HG03159 (cell line): ENCODE results near the gene FBXO3.
"Not testable (repeated sequence)": the region's sequence is repeated elsewhere in the genome, so short reads cannot be mapped to it uniquely, and the experiment has no call there.

Source experiments
- ATAC-seq: cut with Tn5 transposase; IDR thresholded peaks from one replicate; pipeline ENCODE4 v1.9.1; 2021; ENCODE audit warnings: mild to moderate bottlenecking, moderate library complexity; ENCODE audit not compliant: unreplicated experiment

Gene FBXO3

DNA sequence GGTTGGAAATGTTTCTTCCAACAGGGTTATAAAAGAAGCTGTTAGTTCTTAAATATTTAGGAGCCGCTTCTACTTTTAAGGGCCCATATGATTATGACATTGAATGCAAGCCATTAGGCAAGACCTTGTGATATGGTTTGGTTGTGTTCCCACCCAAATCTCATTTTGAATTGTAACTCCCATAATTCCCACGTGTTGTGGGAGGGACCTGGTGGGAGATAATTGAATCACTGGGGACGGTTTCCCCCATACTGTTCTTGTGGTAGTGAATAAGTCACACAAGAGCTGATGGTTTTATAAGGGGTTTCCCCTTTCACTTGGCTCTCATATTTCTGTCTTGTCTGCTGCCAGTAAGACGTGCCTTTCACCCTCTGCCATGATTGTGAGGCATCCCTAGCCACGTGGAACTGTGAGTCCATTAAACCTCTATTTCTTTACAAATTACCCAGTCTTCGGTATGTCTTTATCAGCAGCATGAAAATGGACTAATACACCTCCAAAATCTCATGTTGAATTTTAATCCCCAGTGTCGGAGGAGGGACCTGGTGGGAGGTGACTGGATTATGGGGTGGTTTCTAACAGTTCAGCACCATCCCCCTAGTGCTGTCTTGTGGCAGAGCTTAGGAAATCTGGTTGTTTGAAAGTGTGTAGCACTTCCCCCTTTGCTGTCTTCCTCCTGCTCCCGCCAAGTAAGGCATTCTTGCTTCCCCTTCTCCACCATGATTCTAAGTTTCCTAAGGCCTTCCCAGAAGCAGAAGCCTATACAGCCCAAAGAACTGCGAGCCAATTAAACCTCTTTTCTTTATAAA is 42.4 kb downstream of the FBXO3 start:
- no peak for ATAC-seq

DNA sequence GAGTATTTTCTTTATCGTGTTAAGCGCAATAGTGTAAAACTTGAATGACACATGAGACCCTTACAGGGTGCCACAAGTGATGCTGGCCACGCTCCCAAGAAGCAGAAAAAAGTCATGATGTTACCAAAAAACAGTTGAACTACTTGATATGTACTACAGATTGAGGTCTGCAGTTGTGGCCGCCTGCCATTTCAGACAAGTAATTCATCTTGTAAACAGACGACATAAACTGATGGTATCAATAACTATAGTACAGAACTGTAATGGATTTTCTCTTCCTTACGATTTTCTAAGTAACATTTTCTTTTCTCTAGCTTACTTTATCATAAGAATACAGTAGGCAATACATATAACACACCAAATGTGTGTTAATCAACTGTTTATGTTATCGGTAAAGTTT is 43.6 kb downstream of the FBXO3 start:
- ATAC-seq, result no peak

DNA sequence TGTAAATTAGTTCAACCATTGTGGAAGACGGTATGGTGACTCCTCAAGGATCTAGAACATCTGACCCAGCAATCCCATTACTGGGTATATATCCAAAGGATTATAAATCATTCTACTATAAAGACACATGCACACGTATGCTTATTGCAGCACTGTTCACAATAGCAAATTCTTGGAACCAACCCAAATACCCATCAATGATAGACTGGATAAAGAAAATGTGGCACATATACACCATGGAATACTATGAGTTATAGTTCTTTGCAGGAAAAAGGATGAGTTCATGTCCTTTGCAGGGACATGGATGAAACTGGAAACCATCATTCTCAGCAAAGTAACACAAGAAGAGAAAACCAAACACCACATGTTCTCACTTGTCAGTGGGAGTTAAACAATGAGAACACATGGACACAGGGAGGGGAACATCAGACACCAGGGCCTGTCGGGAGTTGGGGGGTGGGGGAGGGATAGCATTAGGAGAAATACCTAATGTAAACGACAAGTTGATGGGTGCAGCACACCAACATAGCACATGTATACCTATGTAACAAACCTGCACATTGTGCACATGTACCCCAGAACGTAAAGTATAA is 45.2 kb downstream of the FBXO3 start:
- ATAC-seq, result not testable (repeated sequence)

DNA sequence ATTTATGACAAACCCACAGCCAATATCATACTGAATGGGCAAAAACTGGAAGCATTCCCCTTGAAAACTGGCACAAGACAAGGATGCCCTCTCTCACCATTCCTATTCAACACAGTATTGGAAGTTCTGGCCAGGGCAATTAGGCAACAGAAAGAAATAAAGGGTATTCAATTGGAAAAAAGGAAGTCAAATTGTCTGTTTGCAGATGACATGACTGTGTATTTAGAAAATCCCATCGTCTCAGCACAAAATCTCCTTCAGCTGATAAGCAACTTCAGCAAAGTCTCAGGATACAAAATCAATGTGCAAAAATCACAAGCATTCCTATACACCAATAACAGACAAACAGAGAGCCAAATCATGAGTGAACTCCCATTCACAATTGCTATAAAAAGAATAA is 46.8 kb downstream of the FBXO3 start:
- ATAC-seq, result not testable (repeated sequence)

DNA sequence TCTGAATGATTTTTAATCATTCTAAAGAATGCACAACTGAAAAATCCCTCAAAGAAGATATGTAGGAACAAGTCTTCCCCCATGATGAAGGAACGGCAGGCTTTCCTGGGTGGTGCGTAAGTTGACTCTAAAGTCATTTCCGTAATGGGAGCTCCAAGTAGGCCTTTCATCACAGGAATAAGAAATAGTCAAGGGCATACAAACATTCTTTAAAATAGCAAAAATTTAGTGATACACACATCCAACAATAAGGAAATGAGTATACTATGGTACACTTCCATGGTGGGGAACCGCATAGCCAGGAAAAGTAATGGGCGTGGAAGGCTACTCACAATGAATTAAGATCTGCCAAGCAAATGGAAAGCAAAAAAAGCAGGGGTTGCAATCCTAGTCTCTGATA is 48.8 kb downstream of the FBXO3 start:
- ATAC-seq, result no peak

DNA sequence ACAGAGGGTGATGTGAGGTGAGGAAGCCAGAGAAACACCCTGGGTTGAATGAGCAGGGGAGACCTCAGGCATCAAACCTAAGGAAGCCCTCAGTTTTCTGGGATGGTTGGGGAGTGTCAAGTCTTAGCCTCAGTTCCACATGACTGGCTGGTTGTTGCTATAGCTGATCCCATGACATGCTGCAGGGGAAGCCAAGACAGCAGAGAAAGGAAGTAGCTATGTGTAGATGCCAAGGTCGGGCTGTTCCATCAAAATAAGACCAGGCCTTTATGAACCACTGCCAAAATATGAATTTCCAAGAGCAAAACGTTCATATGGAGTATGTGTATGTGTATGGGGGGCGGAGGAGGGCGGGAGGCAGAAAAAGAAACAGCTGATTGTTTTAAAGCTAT is 49.7 kb downstream of the FBXO3 start:
- ATAC-seq, result no peak

DNA sequence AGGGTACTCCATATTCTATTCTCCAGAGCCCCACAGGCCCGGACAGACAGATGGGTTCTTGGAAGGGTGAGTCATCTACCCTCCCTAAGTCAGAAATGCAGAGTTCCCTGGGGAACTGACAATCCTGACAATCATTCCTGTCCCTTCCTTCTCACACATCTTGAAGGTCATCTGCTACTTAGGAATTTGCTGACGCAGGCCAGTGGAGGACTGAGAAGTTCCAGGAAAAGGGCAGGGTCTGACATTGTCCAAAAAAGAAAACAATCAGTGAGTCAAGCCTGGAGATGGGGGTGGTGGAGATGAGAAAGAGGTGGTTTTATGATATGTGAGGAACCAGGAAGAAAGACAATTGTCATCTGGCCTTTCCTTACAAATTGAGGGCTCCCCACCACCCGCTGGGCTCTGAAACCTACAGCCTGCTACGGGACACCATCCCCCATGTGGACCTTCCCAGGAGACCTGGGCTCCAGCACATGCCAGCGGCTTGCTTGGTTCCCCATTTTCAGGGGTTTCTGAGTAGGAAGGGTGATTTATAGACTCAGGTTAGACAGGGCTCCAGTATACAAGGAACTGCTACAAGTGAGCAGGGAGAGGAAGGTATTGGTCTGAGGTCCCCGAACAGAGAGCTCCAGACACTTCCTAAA is 51.0 kb downstream of the FBXO3 start:
- no peak for ATAC-seq

DNA sequence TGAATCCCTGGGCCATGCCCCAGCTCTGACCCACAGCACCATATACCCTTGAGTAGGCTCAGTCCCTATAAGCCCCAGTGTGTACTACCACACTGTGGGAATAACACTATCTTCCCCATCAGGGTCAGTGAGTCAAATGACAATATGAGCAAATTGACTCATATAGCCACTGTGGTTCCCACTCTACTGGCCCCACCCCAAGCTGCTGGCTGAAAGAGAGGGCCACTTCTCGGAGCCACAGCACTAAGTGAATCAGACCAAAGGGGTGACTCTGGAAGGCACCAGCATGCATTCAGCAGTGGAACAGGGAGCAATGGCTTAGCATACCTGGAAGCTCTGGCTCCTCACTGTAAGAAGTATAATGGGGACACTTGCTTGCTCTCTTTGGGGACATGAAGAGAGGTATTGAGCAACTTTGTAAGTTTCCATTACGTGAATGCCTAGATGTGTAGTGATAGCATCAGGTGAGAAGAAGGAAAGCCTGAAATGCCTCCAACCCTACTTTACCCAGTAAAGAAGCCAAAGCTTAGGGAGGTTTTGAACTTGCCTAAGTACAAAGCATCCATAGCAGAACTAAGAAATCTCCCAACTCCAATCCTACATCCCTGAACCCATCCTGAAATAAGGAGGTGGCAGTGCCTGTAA is 51.6 kb downstream of the FBXO3 start:
- ATAC-seq, result no peak

DNA sequence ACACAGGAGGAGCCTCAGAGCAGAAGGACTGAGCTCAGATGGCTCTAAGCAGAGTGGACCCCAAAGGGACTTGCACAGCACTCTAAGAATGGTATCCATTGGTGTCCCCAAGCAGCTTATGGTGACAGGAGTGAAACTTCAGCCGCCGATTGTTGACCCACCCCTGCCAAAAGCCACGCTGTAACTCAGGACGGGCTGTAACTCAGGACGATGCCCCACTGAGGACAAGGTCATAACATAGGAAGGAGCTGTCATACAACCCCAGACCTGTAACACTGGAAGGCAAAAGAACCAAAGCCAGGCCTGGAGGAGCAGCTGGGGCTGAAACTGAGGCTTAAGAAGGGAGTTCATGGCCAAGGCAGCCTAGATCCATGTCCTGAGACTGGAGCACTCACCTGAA is 52.3 kb downstream of the FBXO3 start:
- ATAC-seq, result no peak

DNA sequence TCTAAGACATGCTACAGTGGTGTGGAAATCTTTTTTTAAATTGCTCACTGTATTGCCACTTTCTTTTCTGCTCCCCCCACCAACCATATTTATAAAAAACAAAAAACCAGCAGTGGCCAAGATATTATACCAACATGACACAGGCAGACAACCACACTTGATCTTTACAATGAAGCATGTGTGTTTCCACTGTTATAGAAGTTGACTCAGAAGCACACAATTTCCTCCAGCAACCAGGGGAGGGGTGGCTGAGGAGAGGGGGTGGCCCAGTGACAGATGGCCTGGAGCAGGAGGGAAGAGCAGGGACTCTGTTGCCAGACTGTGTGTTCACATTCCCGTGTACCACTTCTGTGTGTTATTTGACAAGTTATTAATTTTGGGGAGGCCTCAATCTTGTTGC is 52.9 kb downstream of the FBXO3 start:
- ATAC-seq, result no peak

DNA sequence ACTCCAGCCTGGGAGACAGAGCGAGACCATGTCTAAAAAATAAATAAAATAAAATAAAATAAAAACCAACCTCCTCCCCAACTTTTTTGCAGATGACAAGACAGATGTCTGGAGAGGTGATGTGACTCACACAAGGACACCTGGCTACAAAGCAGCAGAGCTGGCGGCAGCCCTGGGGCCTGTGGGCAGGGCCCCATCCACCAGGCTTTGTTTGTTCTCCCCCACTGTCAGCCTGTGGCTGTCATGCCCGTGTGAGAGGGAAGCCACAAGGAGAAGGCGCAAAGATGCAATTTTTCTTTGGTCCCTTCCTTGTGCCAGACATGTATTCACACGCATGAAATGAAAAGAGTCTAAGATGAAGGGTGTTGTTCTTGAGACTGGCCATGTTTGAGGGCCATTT is 54.7 kb downstream of the FBXO3 start:
- no peak for ATAC-seq

DNA sequence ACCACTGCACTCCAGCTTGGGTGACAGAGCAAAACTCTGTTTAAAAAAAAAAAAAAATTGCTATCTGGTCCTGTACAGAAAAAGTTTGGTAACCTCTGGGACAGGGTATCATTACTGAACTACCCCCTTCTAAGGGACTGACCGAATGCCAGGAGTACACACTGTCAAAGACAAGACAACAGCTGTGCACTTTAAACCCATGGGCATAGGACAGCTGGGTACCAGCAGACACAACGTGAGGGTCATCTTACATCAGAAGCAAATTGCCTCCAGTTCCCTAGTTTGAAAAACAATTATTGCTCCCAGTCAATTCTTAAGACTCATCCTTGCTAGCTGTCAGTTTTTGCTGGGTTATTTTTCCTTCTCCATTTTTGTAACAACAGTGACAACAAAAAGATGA is 55.9 kb downstream of the FBXO3 start:
- ATAC-seq, result no peak

DNA sequence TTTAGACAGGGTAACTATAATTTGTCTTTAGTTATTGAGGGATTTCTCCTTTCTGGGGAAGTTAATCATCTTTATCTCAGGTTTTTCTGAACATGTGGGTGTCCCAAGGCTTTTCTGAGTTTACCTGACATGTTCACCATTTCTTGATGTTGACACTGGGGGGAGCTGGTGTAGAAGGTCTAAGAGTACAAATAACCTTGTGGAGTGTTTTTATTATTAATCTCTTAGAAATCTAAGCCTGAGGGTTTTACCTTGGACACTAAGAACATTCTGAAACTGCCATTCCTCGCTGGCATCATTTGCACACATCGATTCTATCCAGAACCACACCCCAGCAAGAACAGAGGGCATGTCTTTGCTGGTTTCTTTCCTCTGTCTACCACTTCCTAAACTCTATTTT is 58.1 kb downstream of the FBXO3 start:
- ATAC-seq, result no peak

DNA sequence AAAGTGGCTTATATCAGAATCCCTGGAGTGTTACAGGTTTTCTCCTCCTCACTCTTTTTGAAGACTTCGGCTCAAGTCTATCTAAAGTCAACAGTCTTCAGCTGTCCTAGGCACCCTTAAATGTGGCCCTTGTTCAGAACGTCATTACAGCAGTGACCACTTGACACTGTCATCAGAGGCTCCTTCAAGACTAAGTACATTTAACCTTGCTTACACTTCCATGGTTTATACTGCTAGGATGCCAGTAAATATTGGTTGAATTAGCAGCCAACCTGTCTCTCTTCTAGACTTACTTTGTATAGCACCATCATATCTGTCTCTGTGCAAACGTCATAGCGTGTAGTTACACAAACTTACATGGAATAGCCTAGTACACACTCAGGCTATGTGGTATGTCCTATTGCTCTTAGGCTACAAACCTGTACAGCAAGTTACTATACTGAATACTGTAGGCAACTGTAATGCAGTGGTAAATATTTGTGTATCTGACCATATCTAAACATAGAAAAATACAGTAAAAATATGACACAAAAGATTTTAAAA is 60.4 kb downstream of the FBXO3 start:
- no peak for ATAC-seq

DNA sequence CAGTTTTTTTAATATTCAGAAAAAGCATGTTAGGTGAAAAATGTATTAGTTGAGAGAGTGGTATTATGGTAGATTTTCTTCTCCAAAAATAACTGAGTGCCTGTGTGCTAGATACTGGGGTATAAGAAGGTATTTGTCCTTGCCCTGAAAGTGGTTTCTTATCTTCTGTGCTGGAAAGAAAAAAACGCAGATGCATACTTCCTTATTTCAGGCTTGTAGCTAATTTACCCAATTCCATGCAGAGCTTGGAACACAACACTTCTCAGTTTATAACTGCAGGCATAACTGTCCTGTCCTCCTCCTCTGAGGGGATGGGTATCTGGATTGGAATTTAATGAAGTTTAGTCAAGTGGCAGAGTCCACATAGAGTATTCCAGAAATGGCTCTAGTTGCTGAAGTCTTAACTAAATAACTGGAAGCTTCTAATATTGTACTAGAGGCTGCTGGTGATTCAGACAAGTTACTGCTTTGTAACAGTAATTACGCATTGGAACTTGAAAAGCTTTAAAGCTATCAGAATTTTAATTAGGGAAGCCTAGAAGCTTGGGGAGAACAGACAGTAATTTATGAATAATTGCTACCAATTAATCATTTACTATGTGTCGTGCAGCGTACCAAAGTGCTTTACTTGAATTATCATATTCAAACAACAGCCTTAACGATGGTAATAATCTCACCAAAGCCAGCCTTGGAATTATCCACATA is 61.0 kb downstream of the FBXO3 start:
- ATAC-seq, result no peak

DNA sequence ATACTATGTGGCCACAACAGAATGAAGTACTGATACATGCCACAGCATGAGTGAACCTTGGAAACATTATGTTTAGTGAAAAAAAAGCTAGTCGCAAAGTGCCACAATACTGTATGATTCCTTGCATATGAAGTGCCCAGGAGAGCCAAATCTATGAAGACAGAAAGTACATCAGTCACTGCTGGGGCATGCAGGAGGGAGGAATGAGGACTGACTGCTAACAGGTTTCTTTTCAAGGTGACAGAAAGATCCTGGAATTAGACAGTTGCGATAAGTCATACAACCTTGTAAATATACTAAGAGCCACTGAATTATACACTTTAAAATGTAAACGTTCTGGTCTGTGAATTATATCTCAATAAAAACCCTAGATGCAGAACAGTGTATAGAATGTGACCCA is 61.9 kb downstream of the FBXO3 start:
- ATAC-seq, result no peak

DNA sequence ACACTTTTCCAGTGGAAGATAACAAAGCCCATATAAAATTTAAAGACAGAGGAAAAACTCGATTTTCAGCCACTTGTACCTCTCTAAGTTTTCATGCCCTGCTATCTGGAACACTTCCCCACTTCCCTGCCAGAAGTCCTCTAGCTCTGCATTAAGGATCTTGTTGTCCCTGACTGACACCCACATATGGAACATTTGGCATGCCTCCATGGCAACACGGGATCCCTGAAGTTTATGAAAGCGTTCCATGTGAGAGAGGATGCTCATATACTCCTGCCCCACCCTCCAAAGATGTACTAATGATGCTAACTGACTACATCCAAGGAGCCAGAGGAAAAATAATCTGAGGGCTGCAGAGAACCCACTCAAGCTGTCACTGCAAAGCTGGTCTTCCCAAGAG is 64.9 kb downstream of the FBXO3 start:
- ATAC-seq, result no peak

DNA sequence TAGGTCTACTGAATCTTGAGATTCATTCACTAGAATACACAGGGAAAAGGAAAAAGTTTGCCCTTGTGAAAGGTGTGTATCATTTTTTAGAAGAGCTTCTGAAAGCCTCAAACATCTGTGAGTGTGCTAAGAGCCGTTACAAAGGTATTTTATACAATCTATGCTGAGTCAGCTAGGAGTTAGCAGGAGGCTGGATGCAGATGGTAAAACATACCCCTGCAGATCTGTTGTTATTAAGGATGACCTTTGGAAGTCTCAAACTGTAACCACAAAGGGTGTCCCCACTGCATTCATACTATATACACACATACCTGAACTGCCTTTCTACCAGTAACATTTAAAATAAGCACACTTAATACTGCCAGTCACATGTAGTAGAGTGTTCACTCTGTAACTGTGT is 65.3 kb downstream of the FBXO3 start:
- ATAC-seq, result no peak

DNA sequence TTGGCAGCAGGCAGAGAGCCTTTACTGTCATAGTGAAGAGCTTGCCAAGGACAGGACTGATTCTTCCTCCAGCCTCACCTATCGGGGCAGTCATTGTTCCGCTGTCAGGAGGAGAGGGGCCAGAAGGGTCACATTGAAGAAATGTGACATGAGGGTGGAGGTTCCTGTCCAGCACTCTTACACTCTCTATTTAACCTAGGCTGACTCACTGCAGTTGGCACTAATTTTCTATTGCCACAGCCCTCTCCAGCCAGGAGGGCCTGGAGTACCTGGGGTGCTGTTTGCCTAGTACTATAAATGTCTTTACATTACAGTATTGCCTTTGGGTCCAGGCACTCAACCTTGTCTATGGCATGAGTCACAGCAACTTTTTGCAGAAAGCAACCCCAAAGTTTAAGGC is 66.5 kb downstream of the FBXO3 start:
- ATAC-seq, result not testable (repeated sequence)

DNA sequence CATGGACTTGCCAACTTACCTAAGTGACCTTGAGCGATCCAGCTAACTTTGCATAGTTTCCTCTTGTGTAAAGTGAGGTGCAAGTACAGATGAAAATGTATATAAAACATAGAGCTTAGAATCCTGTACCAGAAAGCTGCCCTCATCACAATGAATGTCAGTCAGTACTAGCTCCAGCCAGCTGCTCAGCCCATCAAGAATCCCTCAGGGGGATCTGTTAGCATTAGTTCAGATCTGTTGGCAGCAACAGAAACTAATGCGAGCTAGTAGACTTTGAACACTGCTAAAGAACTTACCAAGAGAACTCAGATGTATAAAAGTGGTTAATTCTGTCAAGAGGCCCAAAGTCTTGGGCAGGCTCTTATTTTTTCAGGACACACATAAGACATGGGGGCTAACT is 67.4 kb downstream of the FBXO3 start:
- no peak for ATAC-seq

DNA sequence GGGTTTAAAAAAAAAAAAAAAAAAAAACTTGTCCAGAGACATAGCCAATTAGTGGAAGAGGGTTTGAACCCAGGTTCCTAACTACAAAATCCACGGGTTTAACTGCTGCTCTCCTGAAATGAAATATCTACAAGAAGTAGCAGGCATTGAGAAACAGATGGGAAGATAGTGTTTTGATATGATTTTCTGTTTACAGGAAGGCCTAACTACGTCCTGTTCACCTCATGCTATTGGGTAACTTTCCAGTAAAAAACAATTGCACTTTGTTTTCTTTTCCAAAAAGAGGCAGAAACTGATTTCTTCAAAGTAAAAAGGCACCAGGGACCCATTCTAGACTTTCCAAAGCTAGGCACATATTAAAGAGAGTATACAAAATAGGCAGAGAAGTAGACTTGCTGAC is 67.8 kb downstream of the FBXO3 start:
- no peak for ATAC-seq
